Bronchial epithelial cell (primary cell): Measurements from ENCODE around the gene CTNND2. TPM values are rescaled to one million over a fixed set of nuclear protein-coding genes. Genes with fewer than 3 reads are reported as not detected.

ENCODE experiments used
- DNase-seq: peaks from one replicate; pipeline ENCODE4 v3.0.0-alpha.2; 2010; ENCODE audit warnings: low read depth
- FAIRE-seq: peaks from 2 replicates; lab custom pipeline; 2011; peaks lifted over from hg19 to GRCh38; lab: Jason Lieb, UNC
- H3K27me3 ChIP-seq: 2 replicates; pipeline ENCODE4 v1.5.1; 2011; ENCODE audit warnings: low read length; ENCODE audit not compliant: control insufficient read depth, insufficient read depth
- H3K36me3 ChIP-seq: 2 replicates; pipeline ENCODE4 v1.5.1; 2011; ENCODE audit warnings: low read length; ENCODE audit not compliant: control insufficient read depth, insufficient read depth
- H3K4me3 ChIP-seq: 2 replicates; pipeline ENCODE4 v1.5.1; 2011; ENCODE audit warnings: mild to moderate bottlenecking, low read depth, low read length, control low read depth
- CTCF ChIP-seq: IDR thresholded peaks from 2 replicates; pipeline ENCODE4 v1.5.1; 2011; ENCODE audit warnings: mild to moderate bottlenecking, moderate library complexity, low read length, control low read depth, inconsistent platforms; ENCODE audit not compliant: insufficient read depth, severe bottlenecking
- total RNA-seq: library from RNA; depleted of rRNA; stranded (reverse); fragments of >200 nt; gene quantifications from 2 replicates; pipeline ENCODE4 v1.2.1, GENCODE V29; 2014

The CTNND2 gene
- total RNA-seq, 1 donor from 2014 or later, result not detected

GRCh38 chr5:11371021-11371420 is 533.2 kb downstream of the CTNND2 start:
- FAIRE-seq (no peak), DNase-seq (no peak)
- H3K27me3 ChIP-seq, result no peaks in the 10 kb centered on the region
- no peak for TF ChIP-seq CTCF
- H3K36me3 ChIP-seq, result no peaks in the 10 kb centered on the region
- H3K4me3 ChIP-seq, result no peak overlapping the region

GRCh38 chr5:11364531-11364930 is 539.7 kb downstream of the CTNND2 start:
- H3K36me3 ChIP-seq, result no peaks in the 10 kb centered on the region
- TF ChIP-seq CTCF, result no peak
- H3K27me3 ChIP-seq, result no peaks in the 10 kb centered on the region
- H3K4me3 ChIP-seq, result no peak overlapping the region
- DNase-seq (no peak), FAIRE-seq (no peak)

- TF ChIP-seq CTCF, result no peak
- FAIRE-seq (no peak), DNase-seq (no peak)
- H3K27me3 ChIP-seq, result no peaks in the 10 kb centered on the region
- no peak overlapping the region for H3K4me3 ChIP-seq
- H3K36me3 ChIP-seq, result no peaks in the 10 kb centered on the region
These were observed 540.5 kb downstream of the CTNND2 start for GRCh38 chr5:11363631-11364178.

- DNase-seq, result no peak
- no peak for FAIRE-seq
- Histone ChIP-seq H3K27me3 (no peaks in the 10 kb centered on the region), H3K36me3 (no peaks in the 10 kb centered on the region), H3K4me3 (no peak overlapping the region)
- TF ChIP-seq CTCF, result no peak
These were observed 542.5 kb downstream of the CTNND2 start for GRCh38 chr5:11361768-11362167.

GRCh38 chr5:11357928-11358327 is 546.3 kb downstream of the CTNND2 start:
- TF ChIP-seq CTCF, result no peak
- FAIRE-seq (no peak), DNase-seq (no peak)
- H3K36me3 ChIP-seq, result no peaks in the 10 kb centered on the region
- no peak overlapping the region for H3K4me3 ChIP-seq
- H3K27me3 ChIP-seq, result no peaks in the 10 kb centered on the region

GRCh38 chr5:11355491-11355890 is 548.8 kb downstream of the CTNND2 start:
- Histone ChIP-seq H3K36me3 (no peaks in the 10 kb centered on the region), H3K4me3 (no peak overlapping the region), H3K27me3 (no peaks in the 10 kb centered on the region)
- DNase-seq (no peak), FAIRE-seq (no peak)
- TF ChIP-seq CTCF, result no peak
